ENCODE measurements around the gene OSBPL8. TPM values are rescaled to one million over a fixed set of nuclear protein-coding genes. Genes with fewer than 3 reads are reported as not detected.

Gene OSBPL8
- total and polyA plus RNA-seq, 7 donors, result 7.6 to 64.3 (median 44.8) TPM

GRCh38 chr12:76554405-76555230 lies 5.0 kb downstream of the OSBPL8 start:
- Histone ChIP-seq H3K4me1 (peaks cover 0 to 38% (median 14%) of the 10 kb centered on the region in 4 donors), H3K4me3 (no peak overlapping the region), H3K9me3 (no peaks in the 10 kb centered on the region), H3K27me3 (no peaks in the 10 kb centered on the region), H3K36me3 (no peaks in the 10 kb centered on the region), H3K27ac (no peak overlapping the region)
- intact Hi-C loops (cut with DNase I), result loop anchor here (5.0 kb wide), 1 partner anchor 472 kb away; the partner anchor contains the start of gene NAP1L1
- WGBS, 2 donors, result 68 to 94% methylated on average over 2 of the region's 2 CpGs
- DNase-seq, result no peak
- TF ChIP-seq CTCF (IDR thresholded peaks at IDR 0.05), result no peak
- no peak for TF ChIP-seq POLR2A (IDR thresholded peaks at IDR 0.05)
- no peak for TF ChIP-seq EP300 (IDR thresholded peaks at IDR 0.05)
- no peak for TF ChIP-seq POLR2AphosphoS5 (IDR thresholded peaks at IDR 0.05)

GRCh38 chr12:76552343-76552938 lies 7.1 kb downstream of the OSBPL8 start:
- TF ChIP-seq CTCF (IDR thresholded peaks at IDR 0.05), result no peak
- TF ChIP-seq POLR2AphosphoS5 (IDR thresholded peaks at IDR 0.05), result no peak
- no peak for TF ChIP-seq EP300 (IDR thresholded peaks at IDR 0.05)
- TF ChIP-seq POLR2A (IDR thresholded peaks at IDR 0.05), result no peak
- intact Hi-C loops (cut with DNase I), result no loop called here
- H3K27me3 ChIP-seq, result no peaks in the 10 kb centered on the region
- H3K4me3 ChIP-seq, result no peak overlapping the region
- H3K4me1 ChIP-seq, result peaks cover 0 to 29% (median 14%) of the 10 kb centered on the region in 4 donors
- DNase-seq, result no peak
- 89 to 92% methylated on average over 3 of the region's 3 CpGs for WGBS, 2 donors
- H3K9me3 ChIP-seq, result no peaks in the 10 kb centered on the region
- no peak overlapping the region for H3K27ac ChIP-seq
- no peaks in the 10 kb centered on the region for H3K36me3 ChIP-seq

GRCh38 chr12:76551482-76551888 lies 8.1 kb downstream of the OSBPL8 start:
- intact Hi-C loops (cut with DNase I), result no loop called here
- Histone ChIP-seq H3K27me3 (no peaks in the 10 kb centered on the region), H3K4me1 (peaks cover 0 to 21% (median 13%) of the 10 kb centered on the region in 4 donors), H3K36me3 (no peaks in the 10 kb centered on the region), H3K9me3 (no peaks in the 10 kb centered on the region), H3K27ac (no peak overlapping the region), H3K4me3 (no peak overlapping the region)
- TF ChIP-seq POLR2AphosphoS5 (IDR thresholded peaks at IDR 0.05) (no peak), CTCF (IDR thresholded peaks at IDR 0.05) (no peak), POLR2A (IDR thresholded peaks at IDR 0.05) (no peak), EP300 (IDR thresholded peaks at IDR 0.05) (no peak)
- 90 to 93% methylated on average over 5 of the region's 5 CpGs for WGBS, 2 donors
- DNase-seq, result no peak

GRCh38 chr12:76549131-76549530 lies 10.4 kb downstream of the OSBPL8 start:
- Histone ChIP-seq H3K27me3 (no peaks in the 10 kb centered on the region), H3K27ac (no peak overlapping the region), H3K4me3 (no peak overlapping the region), H3K9me3 (no peaks in the 10 kb centered on the region), H3K36me3 (no peaks in the 10 kb centered on the region), H3K4me1 (peaks cover 0 to 20% (median 12%) of the 10 kb centered on the region in 4 donors)
- intact Hi-C loops (cut with DNase I), result no loop called here
- no peak for DNase-seq
- 89 to 93% methylated on average over 4 of the region's 4 CpGs for WGBS, 2 donors
- TF ChIP-seq EP300 (IDR thresholded peaks at IDR 0.05) (no peak), CTCF (IDR thresholded peaks at IDR 0.05) (no peak), POLR2AphosphoS5 (IDR thresholded peaks at IDR 0.05) (no peak), POLR2A (IDR thresholded peaks at IDR 0.05) (no peak)

Measured in sigmoid colon (tissue), 7 donors.